HEK293 (cell line): ENCODE measurements around the gene ELF3.
A peak's percentile ranks its signal among the peaks of the same experiment; 100 is the strongest.

ENCODE experiments used
- ELK4 ChIP-seq: IDR thresholded peaks from 2 replicates; pipeline ENCODE4 v1.6.1; 2011; ENCODE audit warnings: mild to moderate bottlenecking, low read depth, low read length, borderline replicate concordance
- PATZ1 ChIP-seq: fragments of 450-650 bp; formaldehyde crosslinking; IDR thresholded peaks from 2 replicates; pipeline ENCODE4 v1.5.1; 2016; ENCODE audit warnings: missing biosample characterization, missing genetic modification characterization
- SP3 ChIP-seq: fragments of 450-650 bp; formaldehyde crosslinking; IDR thresholded peaks from 2 replicates; pipeline ENCODE4 v1.5.1; 2016; ENCODE audit warnings: missing biosample characterization, missing genetic modification characterization
- SP7 ChIP-seq: fragments of 450-650 bp; formaldehyde crosslinking; IDR thresholded peaks from 2 replicates; pipeline ENCODE4 v1.5.1; 2016; ENCODE audit warnings: missing biosample characterization, missing genetic modification characterization
- ZBTB1 ChIP-seq: fragments of 450-650 bp; formaldehyde crosslinking; IDR thresholded peaks from 2 replicates; pipeline ENCODE4 v1.5.1; 2016; ENCODE audit warnings: missing biosample characterization, missing genetic modification characterization
- ZBTB11 ChIP-seq: fragments of 450-650 bp; formaldehyde crosslinking; conservative IDR thresholded peaks from 2 replicates; pipeline ENCODE4 v1.5.1; 2016; ENCODE audit warnings: low read depth, missing biosample characterization, missing genetic modification characterization
- ZBTB17 ChIP-seq: fragments of 450-650 bp; formaldehyde crosslinking; IDR thresholded peaks from 2 replicates; pipeline ENCODE4 v1.5.1; 2016; ENCODE audit warnings: missing biosample characterization, missing genetic modification characterization
- ZBTB48 ChIP-seq: fragments of 450-650 bp; formaldehyde crosslinking; IDR thresholded peaks from 2 replicates; pipeline ENCODE4 v1.5.1; 2016; ENCODE audit warnings: missing biosample characterization, missing genetic modification characterization
- ZFHX2 ChIP-seq: fragments of 450-650 bp; formaldehyde crosslinking; conservative IDR thresholded peaks from 2 replicates; pipeline ENCODE4 v1.5.1; 2016; ENCODE audit warnings: missing biosample characterization, missing genetic modification characterization
- ZIC2 ChIP-seq: fragments of 450-650 bp; formaldehyde crosslinking; IDR thresholded peaks from 2 replicates; pipeline ENCODE4 v1.5.1; 2016; ENCODE audit warnings: missing biosample characterization, missing genetic modification characterization
- ZNF132 ChIP-seq: fragments of 450-650 bp; formaldehyde crosslinking; IDR thresholded peaks from 2 replicates; pipeline ENCODE4 v1.5.1; 2017; ENCODE audit warnings: missing biosample characterization, missing genetic modification characterization, borderline replicate concordance
- ZNF138 ChIP-seq: fragments of 450-650 bp; formaldehyde crosslinking; IDR thresholded peaks from 2 replicates; pipeline ENCODE4 v1.5.1; 2016; ENCODE audit warnings: missing biosample characterization, missing genetic modification characterization, borderline replicate concordance
- ZNF23 ChIP-seq: fragments of 450-650 bp; formaldehyde crosslinking; IDR thresholded peaks from 2 replicates; pipeline ENCODE4 v1.5.1; 2016; ENCODE audit warnings: missing biosample characterization, missing genetic modification characterization, borderline replicate concordance
- ZNF324 ChIP-seq: fragments of 450-650 bp; formaldehyde crosslinking; IDR thresholded peaks from 2 replicates; pipeline ENCODE4 v1.5.1; 2016; ENCODE audit warnings: missing biosample characterization, missing genetic modification characterization
- ZNF335 ChIP-seq: fragments of 450-650 bp; formaldehyde crosslinking; conservative IDR thresholded peaks from 2 replicates; pipeline ENCODE4 v1.5.1; 2016; ENCODE audit warnings: missing biosample characterization, missing genetic modification characterization
- ZNF391 ChIP-seq: fragments of 450-650 bp; formaldehyde crosslinking; IDR thresholded peaks from 2 replicates; pipeline ENCODE4 v1.5.1; 2016; ENCODE audit warnings: low read depth, missing biosample characterization, missing genetic modification characterization, borderline replicate concordance
- ZNF404 ChIP-seq: fragments of 450-650 bp; formaldehyde crosslinking; IDR thresholded peaks from 2 replicates; pipeline ENCODE4 v1.5.1; 2017; ENCODE audit warnings: missing biosample characterization, missing genetic modification characterization
- ZNF416 ChIP-seq: fragments of 450-650 bp; formaldehyde crosslinking; IDR thresholded peaks from 2 replicates; pipeline ENCODE4 v1.5.1; 2016; ENCODE audit warnings: missing biosample characterization, missing genetic modification characterization
- ZNF501 ChIP-seq: fragments of 450-650 bp; formaldehyde crosslinking; IDR thresholded peaks from 2 replicates; pipeline ENCODE4 v1.5.1; 2016; ENCODE audit warnings: missing biosample characterization, missing genetic modification characterization
- ZNF510 ChIP-seq: fragments of 450-650 bp; formaldehyde crosslinking; IDR thresholded peaks from 2 replicates; pipeline ENCODE4 v1.5.1; 2018; ENCODE audit warnings: mild to moderate bottlenecking, missing genetic modification characterization, missing biosample characterization; ENCODE audit not compliant: insufficient replicate concordance
- ZNF544 ChIP-seq: fragments of 450-650 bp; formaldehyde crosslinking; IDR thresholded peaks from 2 replicates; pipeline ENCODE4 v1.5.0; 2017; ENCODE audit warnings: missing biosample characterization, missing genetic modification characterization
- ZNF549 ChIP-seq: fragments of 450-650 bp; IDR thresholded peaks from 2 replicates; pipeline ENCODE4 v1.5.1; 2018; ENCODE audit warnings: missing biosample characterization, missing genetic modification characterization, mild to moderate bottlenecking, inconsistent platforms, moderate library complexity
- ZNF571 ChIP-seq: fragments of 450-650 bp; formaldehyde crosslinking; IDR thresholded peaks from 2 replicates; pipeline ENCODE4 v1.5.0; 2017; ENCODE audit warnings: missing biosample characterization, missing genetic modification characterization
- ZNF596 ChIP-seq: fragments of 450-650 bp; IDR thresholded peaks from 2 replicates; pipeline ENCODE4 v1.5.0; 2018; ENCODE audit warnings: missing biosample characterization, mild to moderate bottlenecking, missing genetic modification characterization, moderate library complexity
- ZNF600 ChIP-seq: fragments of 450-650 bp; formaldehyde crosslinking; IDR thresholded peaks from 2 replicates; pipeline ENCODE4 v1.5.1; 2016; ENCODE audit warnings: missing biosample characterization, missing genetic modification characterization
- ZNF626 ChIP-seq: fragments of 450-650 bp; sonication (Bioruptor Pico); formaldehyde crosslinking; IDR thresholded peaks from 2 replicates; pipeline ENCODE4 v1.5.1; 2018; ENCODE audit warnings: missing biosample characterization, missing genetic modification characterization, inconsistent platforms
- ZNF654 ChIP-seq: fragments of 450-650 bp; formaldehyde crosslinking; IDR thresholded peaks from 2 replicates; pipeline ENCODE4 v1.5.1; 2016; ENCODE audit warnings: low read depth, missing biosample characterization, missing genetic modification characterization
- ZNF677 ChIP-seq: fragments of 450-650 bp; IDR thresholded peaks from 2 replicates; pipeline ENCODE4 v1.5.0; 2018; ENCODE audit warnings: missing biosample characterization, mild to moderate bottlenecking, missing genetic modification characterization, moderate library complexity
- ZXDB ChIP-seq: fragments of 450-650 bp; formaldehyde crosslinking; IDR thresholded peaks from 2 replicates; pipeline ENCODE4 v1.5.1; 2016; ENCODE audit warnings: missing biosample characterization, missing genetic modification characterization
- TF ChIP-seq, protein P1 (sequence below): fragments of 450-650 bp; formaldehyde crosslinking; IDR thresholded peaks from 2 replicates; pipeline ENCODE4 v1.5.1; 2016; ENCODE audit warnings: missing biosample characterization, missing genetic modification characterization
- TF ChIP-seq, protein P2 (sequence below): fragments of 450-650 bp; formaldehyde crosslinking; IDR thresholded peaks from 2 replicates; pipeline ENCODE4 v1.5.1; 2017; ENCODE audit warnings: missing biosample characterization, missing genetic modification characterization

ELF3 gene

GRCh38 chr1:201982082-201982622 lies 28.2 kb upstream of the ELF3 start (continued):
- no peak for TF ChIP-seq ZBTB11
- peak; percentile 8; the same call in 1 of the 2 replicates for TF ChIP-seq ZNF335
- TF ChIP-seq ZNF416, result no peak
- no peak for TF ChIP-seq ZNF391 (tag by site-specific recombination)
- no peak for TF ChIP-seq ZNF23 (tag by site-specific recombination)
- no peak for TF ChIP-seq ZNF324 (tag by site-specific recombination)
- TF ChIP-seq ZNF596 (tag by site-specific recombination), result no peak
- no peak for TF ChIP-seq ZNF549 (tag by site-specific recombination)
- TF ChIP-seq SP7 (tag by site-specific recombination), result no peak
- TF ChIP-seq ZNF404 (tag by site-specific recombination), result no peak
- no peak for TF ChIP-seq ZNF132 (tag by site-specific recombination)
- TF ChIP-seq ELK4, result no peak
- no peak for TF ChIP-seq ZBTB48 (tag by site-specific recombination)
- TF ChIP-seq, protein P1, sequence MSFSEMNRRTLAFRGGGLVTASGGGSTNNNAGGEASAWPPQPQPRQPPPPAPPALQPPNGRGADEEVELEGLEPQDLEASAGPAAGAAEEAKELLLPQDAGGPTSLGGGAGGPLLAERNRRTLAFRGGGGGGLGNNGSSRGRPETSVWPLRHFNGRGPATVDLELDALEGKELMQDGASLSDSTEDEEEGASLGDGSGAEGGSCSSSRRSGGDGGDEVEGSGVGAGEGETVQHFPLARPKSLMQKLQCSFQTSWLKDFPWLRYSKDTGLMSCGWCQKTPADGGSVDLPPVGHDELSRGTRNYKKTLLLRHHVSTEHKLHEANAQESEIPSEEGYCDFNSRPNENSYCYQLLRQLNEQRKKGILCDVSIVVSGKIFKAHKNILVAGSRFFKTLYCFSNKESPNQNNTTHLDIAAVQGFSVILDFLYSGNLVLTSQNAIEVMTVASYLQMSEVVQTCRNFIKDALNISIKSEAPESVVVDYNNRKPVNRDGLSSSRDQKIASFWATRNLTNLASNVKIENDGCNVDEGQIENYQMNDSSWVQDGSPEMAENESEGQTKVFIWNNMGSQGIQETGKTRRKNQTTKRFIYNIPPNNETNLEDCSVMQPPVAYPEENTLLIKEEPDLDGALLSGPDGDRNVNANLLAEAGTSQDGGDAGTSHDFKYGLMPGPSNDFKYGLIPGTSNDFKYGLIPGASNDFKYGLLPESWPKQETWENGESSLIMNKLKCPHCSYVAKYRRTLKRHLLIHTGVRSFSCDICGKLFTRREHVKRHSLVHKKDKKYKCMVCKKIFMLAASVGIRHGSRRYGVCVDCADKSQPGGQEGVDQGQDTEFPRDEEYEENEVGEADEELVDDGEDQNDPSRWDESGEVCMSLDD, result no peak
- TF ChIP-seq ZBTB1 (tag by site-specific recombination), result no peak
- peak; percentile 54 for TF ChIP-seq SP3 (tag by site-specific recombination)
- TF ChIP-seq ZXDB (tag by site-specific recombination), result no peak
- TF ChIP-seq ZNF501 (tag by site-specific recombination), result peak; percentile 40; the same call in 1 of the 2 replicates
- TF ChIP-seq ZBTB17 (tag by site-specific recombination), result peak; percentile 73
- peak; percentile 74 for TF ChIP-seq ZFHX2
- no peak for TF ChIP-seq ZNF677 (tag by site-specific recombination)
- TF ChIP-seq ZNF600 (tag by site-specific recombination), result peak; percentile 89; the same call in 1 of the 2 replicates
- TF ChIP-seq ZNF510 (tag by site-specific recombination), result no peak
- TF ChIP-seq, protein P2, sequence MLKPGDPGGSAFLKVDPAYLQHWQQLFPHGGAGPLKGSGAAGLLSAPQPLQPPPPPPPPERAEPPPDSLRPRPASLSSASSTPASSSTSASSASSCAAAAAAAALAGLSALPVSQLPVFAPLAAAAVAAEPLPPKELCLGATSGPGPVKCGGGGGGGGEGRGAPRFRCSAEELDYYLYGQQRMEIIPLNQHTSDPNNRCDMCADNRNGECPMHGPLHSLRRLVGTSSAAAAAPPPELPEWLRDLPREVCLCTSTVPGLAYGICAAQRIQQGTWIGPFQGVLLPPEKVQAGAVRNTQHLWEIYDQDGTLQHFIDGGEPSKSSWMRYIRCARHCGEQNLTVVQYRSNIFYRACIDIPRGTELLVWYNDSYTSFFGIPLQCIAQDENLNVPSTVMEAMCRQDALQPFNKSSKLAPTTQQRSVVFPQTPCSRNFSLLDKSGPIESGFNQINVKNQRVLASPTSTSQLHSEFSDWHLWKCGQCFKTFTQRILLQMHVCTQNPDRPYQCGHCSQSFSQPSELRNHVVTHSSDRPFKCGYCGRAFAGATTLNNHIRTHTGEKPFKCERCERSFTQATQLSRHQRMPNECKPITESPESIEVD, result no peak
- no peak for TF ChIP-seq ZIC2 (tag by site-specific recombination)
- TF ChIP-seq ZNF138 (tag by site-specific recombination), result no peak
- TF ChIP-seq ZNF544 (tag by site-specific recombination), result no peak
- no peak for TF ChIP-seq ZNF626 (tag by site-specific recombination)
- peak; percentile 40; the same call in 1 of the 2 replicates for TF ChIP-seq PATZ1 (tag by site-specific recombination)
- TF ChIP-seq ZNF654 (tag by site-specific recombination), result no peak
- TF ChIP-seq ZNF571, result no peak
